Cardiac muscle cell (in vitro differentiated cells and primary cell): ENCODE results near the gene TXNDC12. TPM values are rescaled to one million over a fixed set of nuclear protein-coding genes. Genes with fewer than 3 reads are reported as not detected.
A peak's percentile ranks its signal among the peaks of the same experiment; 100 is the strongest.
"Not testable (repeated sequence)": the region's sequence is repeated elsewhere in the genome, so short reads cannot be mapped to it uniquely, and the experiment has no call there.

Experiments
- DNase-seq, 2 donors: peaks; one replicate each; pipeline versions ENCODE4 v3.0.0 to v3.0.0-alpha.2; 2010 to 2017; ENCODE audit warnings: low read depth in 1 of 2, low spot score in 1 of 2
- H3K27ac ChIP-seq: fragments of 200-600 bp; sonication (generic); 2 replicates; pipeline ENCODE4 v1.5.1; 2016
- H3K27me3 ChIP-seq: fragments of 200-600 bp; sonication (generic); 2 replicates; pipeline ENCODE4 v1.6.0; 2016; ENCODE audit warnings: control low read depth
- H3K36me3 ChIP-seq: fragments of 200-600 bp; sonication (generic); 2 replicates; pipeline ENCODE4 v1.5.1; 2016; ENCODE audit warnings: control low read depth
- H3K4me1 ChIP-seq: fragments of 200-600 bp; sonication (generic); 2 replicates; pipeline ENCODE4 v1.8.1; 2017; ENCODE audit warnings: low read depth, mild to moderate bottlenecking, mixed run types
- H3K4me3 ChIP-seq: fragments of 200-600 bp; sonication (generic); 2 replicates; pipeline ENCODE4 v1.5.1; 2016; ENCODE audit warnings: mild to moderate bottlenecking
- H3K9me3 ChIP-seq: fragments of 200-600 bp; sonication (generic); 2 replicates; pipeline ENCODE4 v1.5.1; 2017; ENCODE audit warnings: low read depth, mild to moderate bottlenecking, control low read depth
- CTCF ChIP-seq: IDR thresholded peaks from 2 replicates; pipeline ENCODE4 v1.5.1; 2012; ENCODE audit warnings: low read depth, mild to moderate bottlenecking, low read length
- polyA plus RNA-seq: library from polyadenylated mRNA; unstranded; fragments of >200 nt; fragmentation: Nextera tagmentation; extraction: Ambion mirVana; gene quantifications from 2 replicates; pipeline ENCODE4 v1.2.1, GENCODE V29; 2016
- total RNA-seq: library from RNA; depleted of rRNA; stranded (reverse); fragments of >200 nt; gene quantifications from 2 replicates; pipeline ENCODE4 v1.2.3, GENCODE V29; 2016

The TXNDC12 gene
- total and polyA plus RNA-seq, 2 experiments from 2014 or later: 51.9 to 58.0 TPM

DNA sequence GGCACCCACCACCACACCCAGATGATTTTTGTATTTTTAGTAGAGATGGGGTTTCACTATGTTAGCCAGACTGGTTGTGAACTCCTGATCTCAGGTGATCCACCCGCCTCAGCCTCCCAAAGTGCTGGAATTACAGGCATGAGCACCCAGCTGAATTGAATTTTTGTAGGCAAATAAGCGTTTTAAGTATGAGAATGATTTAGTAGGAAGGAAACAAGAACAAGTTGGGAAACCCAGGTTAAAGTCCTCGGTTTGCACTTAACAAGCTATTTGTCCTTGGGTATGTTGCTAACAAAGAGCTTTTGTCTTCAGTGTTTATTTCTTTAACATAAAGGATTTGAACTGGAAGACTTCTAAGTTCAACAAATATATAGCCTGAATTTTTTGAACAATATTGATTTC is 25.0 kb upstream of the TXNDC12 start:
- Histone ChIP-seq H3K4me3 (no peak overlapping the region), H3K9me3 (no peaks in the 10 kb centered on the region), H3K4me1 (no peaks in the 10 kb centered on the region), H3K27ac (no peak overlapping the region), H3K27me3 (no peaks in the 10 kb centered on the region), H3K36me3 (peaks cover 6% of the 10 kb centered on the region)
- DNase-seq: no peak
- no peak for TF ChIP-seq CTCF

DNA sequence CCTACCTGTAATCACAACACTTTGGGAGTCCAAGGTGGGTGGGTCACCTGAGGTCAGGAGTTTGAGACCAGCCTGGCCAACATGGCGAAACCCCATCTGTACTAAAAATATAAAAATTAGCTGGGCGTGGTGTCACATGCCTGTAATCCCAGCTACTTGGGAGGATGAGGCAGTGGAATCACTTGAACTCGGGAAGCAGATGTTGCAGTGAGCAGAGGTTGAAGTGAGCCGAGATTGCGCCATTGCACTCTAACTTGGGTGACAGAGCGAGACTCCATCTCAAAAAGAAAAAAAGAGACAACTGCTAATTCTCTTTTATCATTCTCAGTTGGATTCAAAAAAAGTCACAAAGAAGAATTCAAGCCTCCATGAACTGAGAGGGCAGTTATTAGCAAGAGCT is 22.3 kb upstream of the TXNDC12 start:
- H3K36me3 ChIP-seq, H3K4me1 ChIP-seq, H3K27ac ChIP-seq: not testable (repeated sequence)

GRCh38 chr1:52072291-52072690 is 17.3 kb upstream of the TXNDC12 start:
- H3K4me1 ChIP-seq: no peaks in the 10 kb centered on the region
- no peaks in the 10 kb centered on the region for H3K27me3 ChIP-seq
- H3K4me3 ChIP-seq: no peak overlapping the region
- no peak overlapping the region for H3K27ac ChIP-seq
- no peaks in the 10 kb centered on the region for H3K9me3 ChIP-seq
- no peak for TF ChIP-seq CTCF
- no peak for DNase-seq
- peaks cover 20% of the 10 kb centered on the region for H3K36me3 ChIP-seq

More for the DNA sequence above, 22.3 kb upstream of the TXNDC12 start:
- H3K4me3 ChIP-seq, H3K9me3 ChIP-seq, H3K27me3 ChIP-seq, DNase-seq: not testable (repeated sequence)

DNA sequence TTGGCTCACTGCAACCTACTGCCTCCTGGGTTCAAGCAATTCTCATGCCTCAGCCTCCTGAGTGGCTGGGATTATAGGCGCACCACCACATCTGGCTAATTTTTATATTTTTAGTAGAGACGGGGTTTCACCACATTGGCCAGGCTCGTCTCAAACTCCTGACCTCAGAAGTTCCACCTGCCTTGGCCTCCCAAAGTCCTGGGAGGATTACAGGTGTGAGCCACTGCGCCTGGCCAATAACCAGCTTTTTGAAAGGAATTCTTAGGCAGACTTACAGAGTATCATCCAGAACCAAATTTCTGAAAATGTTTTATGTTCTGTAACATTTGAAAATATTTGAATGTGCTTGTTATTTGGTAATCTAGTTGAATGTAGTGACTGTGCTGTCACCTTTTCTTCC is 15.7 kb upstream of the TXNDC12 start:
- Histone ChIP-seq H3K4me3 (no peak overlapping the region), H3K9me3 (no peaks in the 10 kb centered on the region), H3K27me3 (no peaks in the 10 kb centered on the region), H3K4me1 (no peaks in the 10 kb centered on the region), H3K36me3 (peaks cover 31% of the 10 kb centered on the region), H3K27ac (peak overlapping the region; percentile 17)
- no peak for TF ChIP-seq CTCF
- DNase-seq: no peak

DNA sequence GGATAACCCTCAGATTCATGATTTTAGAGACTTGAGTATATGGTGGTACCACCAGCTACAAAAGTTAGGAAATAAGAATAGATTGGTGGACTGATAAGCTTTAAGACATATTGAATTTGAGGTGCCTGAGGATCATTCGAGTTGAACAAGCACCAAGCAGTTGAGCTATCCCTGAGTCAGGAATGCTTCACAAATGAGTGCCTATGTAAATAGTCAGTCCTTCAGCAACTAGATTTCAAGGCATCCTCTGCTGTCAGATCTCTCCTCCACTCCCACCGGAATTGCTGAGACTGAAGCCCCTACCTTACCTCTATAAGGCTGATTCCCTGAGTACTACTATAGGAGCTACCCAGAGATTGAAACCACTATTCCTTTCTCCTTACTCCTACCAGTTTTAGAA is 8.2 kb upstream of the TXNDC12 start:
- peaks cover 57% of the 10 kb centered on the region for H3K36me3 ChIP-seq
- TF ChIP-seq CTCF: no peak
- no peak overlapping the region for H3K27ac ChIP-seq
- H3K4me1 ChIP-seq: no peaks in the 10 kb centered on the region
- no peak overlapping the region for H3K4me3 ChIP-seq
- no peaks in the 10 kb centered on the region for H3K27me3 ChIP-seq
- H3K9me3 ChIP-seq: no peaks in the 10 kb centered on the region
- no peak for DNase-seq

GRCh38 chr1:52060822-52061221 is 5.8 kb upstream of the TXNDC12 start:
- no peak for TF ChIP-seq CTCF
- H3K9me3 ChIP-seq: no peaks in the 10 kb centered on the region
- no peak overlapping the region for H3K4me3 ChIP-seq
- H3K27me3 ChIP-seq: no peaks in the 10 kb centered on the region
- H3K4me1 ChIP-seq: no peaks in the 10 kb centered on the region
- H3K36me3 ChIP-seq: peaks cover 39% of the 10 kb centered on the region
- no peak for DNase-seq
- no peak overlapping the region for H3K27ac ChIP-seq
